Duodenal mucosa (tissue), 2 donors: ENCODE measurements around the gene JADE2.
"Not testable (repeated sequence)": the region's sequence is repeated elsewhere in the genome, so short reads cannot be mapped to it uniquely, and the experiment has no call there.

Experiments used
- H3K27ac ChIP-seq: one replicate; pipeline ENCODE4 v1.7.0; 2013; ENCODE audit warnings: low read depth, low read length
- H3K27me3 ChIP-seq, 2 donors: one replicate each; pipeline ENCODE4 v1.7.0; 2013; ENCODE audit warnings: low read length in 2 of 2, control low read depth in 1 of 2; ENCODE audit not compliant: insufficient read depth in 2 of 2, control insufficient read depth in 1 of 2
- H3K36me3 ChIP-seq, 2 donors: one replicate each; pipeline ENCODE4 v1.7.0; 2013; ENCODE audit warnings: low read length in 2 of 2, control low read depth in 1 of 2; ENCODE audit not compliant: insufficient read depth in 2 of 2, control insufficient read depth in 1 of 2
- H3K4me1 ChIP-seq, 2 donors: one replicate each; pipeline ENCODE4 v1.7.0; 2013; ENCODE audit warnings: low read length in 2 of 2, control low read depth in 1 of 2; ENCODE audit not compliant: insufficient read depth in 2 of 2, control insufficient read depth in 1 of 2
- H3K4me3 ChIP-seq, 2 donors: one replicate each; pipeline ENCODE4 v1.7.0; 2013; ENCODE audit warnings: low read length in 2 of 2, low read depth in 1 of 2
- H3K9ac ChIP-seq, 2 donors: one replicate each; pipeline ENCODE4 v1.7.0; 2013; ENCODE audit warnings: low read length in 2 of 2, low read depth in 1 of 2
- H3K9me3 ChIP-seq, 2 donors: one replicate each; pipeline ENCODE4 v1.7.0; 2013; ENCODE audit warnings: low read length in 2 of 2, control low read depth in 1 of 2; ENCODE audit not compliant: control insufficient read depth in 1 of 2

The JADE2 gene

DNA sequence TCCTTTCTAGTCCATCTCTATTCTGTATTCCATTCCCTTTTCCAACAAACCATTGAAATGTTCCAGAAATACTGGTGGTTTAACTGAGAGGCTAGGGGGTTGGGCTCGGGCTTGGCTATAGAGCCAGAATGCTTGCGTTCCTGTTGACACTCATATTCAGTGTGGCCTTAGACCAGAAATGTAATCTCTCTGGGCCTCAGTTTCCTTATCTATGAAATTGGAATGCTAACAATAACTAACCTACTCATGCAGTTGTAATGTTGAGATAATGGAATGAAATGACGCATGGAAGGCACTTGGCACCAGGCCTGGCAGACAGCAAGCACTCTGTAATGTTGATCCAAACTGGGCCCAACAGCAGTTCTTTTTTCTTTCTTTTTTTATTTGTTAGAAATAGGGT is 26.8 kb downstream of the JADE2 start:
- Histone ChIP-seq H3K36me3 (peaks cover 29 to 62% of the 10 kb centered on the region in 2 donors), H3K27ac (peak overlapping the region; percentile 35), H3K4me1 (peaks cover 46 to 48% of the 10 kb centered on the region in 2 donors)

DNA sequence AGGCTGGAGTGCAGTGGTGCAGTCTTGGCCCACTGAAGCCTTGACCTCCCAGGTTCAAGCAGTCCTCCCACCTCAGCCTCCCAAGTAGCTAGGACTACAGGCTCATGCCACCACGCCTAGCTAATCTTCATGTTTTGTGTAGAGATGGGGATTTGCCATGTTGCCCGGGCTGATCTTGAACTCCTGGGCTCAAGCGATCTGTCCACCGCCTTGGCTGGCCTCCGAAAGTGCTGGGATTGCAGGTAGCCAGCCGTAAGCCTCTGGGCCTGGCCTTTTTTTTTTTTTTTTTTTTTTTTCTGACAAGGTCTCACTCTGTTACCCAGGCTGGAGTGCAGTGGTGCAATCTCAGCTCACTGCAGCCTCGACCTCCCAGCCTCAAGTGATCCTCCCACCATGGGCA is 27.2 kb downstream of the JADE2 start:
- Histone ChIP-seq H3K36me3 (peaks cover 26 to 59% of the 10 kb centered on the region in 2 donors), H3K4me1 (peaks cover 44 to 45% of the 10 kb centered on the region in 2 donors)
- not testable (repeated sequence) for H3K4me3 ChIP-seq, H3K9ac ChIP-seq, H3K27ac ChIP-seq, H3K9me3 ChIP-seq, H3K27me3 ChIP-seq

More for the DNA sequence above, 26.8 kb downstream of the JADE2 start:
- Histone ChIP-seq H3K4me3 (no peak overlapping the region), H3K9me3 (no peaks in the 10 kb centered on the region), H3K27me3 (no peaks in the 10 kb centered on the region), H3K9ac (no peak overlapping the region)

DNA sequence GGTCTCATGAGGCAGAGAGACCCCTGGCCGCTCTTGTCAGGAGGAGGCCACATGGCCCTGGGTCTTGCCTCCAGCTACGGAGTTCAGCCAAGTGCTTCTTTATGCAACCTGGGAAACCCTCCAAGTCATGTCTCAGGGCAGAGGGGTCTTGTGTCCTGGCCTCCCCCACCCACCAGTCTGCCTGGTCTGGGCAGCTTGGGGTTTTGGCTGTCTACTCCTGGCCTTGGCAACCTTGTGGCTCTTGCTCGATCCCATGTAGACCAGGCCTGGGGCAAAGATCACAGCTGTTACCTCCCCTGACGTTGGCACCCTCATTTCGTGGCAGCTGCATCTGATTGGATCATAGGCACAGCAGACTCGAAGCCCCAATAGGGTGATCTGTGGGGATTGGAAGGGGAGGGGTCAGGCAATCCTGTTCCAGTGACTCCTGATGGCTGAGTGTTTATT is 28.4 kb downstream of the JADE2 start:
- no peak overlapping the region for H3K4me3 ChIP-seq
- no peaks in the 10 kb centered on the region for H3K27me3 ChIP-seq
- H3K36me3 ChIP-seq, result peaks cover 23 to 50% of the 10 kb centered on the region in 2 donors
- no peaks in the 10 kb centered on the region for H3K9me3 ChIP-seq
- H3K9ac ChIP-seq, result no peak overlapping the region
- peaks cover 33 to 38% of the 10 kb centered on the region in 2 donors for H3K4me1 ChIP-seq
- no peak overlapping the region for H3K27ac ChIP-seq

DNA sequence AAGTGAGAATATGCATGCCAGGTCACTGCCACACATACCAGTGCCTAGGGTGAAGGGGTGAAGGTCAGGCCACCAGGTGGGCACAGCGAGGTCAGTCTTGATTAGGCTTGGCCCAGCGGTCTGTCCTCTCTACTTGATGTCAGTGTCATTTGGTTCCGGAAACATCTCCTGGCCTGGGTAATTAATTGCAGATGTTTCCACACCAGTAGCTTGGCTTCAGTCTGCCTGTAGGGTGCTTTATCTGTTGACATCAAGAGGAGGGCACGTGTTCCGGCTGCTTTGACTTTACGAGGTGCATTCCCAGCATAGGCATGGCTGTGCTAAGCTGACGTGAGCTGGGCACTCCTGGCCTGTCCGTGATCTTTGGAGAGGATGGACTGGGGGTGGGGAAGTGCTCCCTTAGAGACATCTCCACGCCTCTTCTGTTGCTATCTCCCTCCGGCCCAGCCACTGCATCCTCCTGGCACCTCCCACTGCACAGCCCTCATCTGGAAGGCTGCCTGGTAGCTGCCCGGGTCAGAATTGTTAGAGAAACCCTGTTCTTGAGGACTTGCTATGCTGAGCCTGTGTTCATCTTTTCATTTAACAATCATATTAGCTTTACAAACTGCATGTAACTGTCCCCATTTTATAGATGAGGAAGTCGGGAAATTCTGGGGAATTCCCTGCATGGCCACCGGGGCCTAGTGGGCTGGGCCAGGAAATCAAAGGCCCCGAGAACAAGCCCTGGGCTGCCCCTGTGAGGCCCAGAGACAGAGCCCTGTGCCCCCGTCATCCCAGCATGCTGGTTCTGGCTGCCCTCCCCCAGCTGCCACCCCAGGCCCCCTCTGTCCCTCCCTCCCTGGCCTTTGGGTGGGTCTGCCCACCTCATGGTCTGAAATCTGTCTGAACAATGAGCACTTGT is 29.1 kb downstream of the JADE2 start:
- Histone ChIP-seq H3K27ac (peak overlapping the region; percentile 61), H3K4me1 (peaks cover 31 to 38% of the 10 kb centered on the region in 2 donors), H3K4me3 (no peak overlapping the region), H3K27me3 (no peaks in the 10 kb centered on the region), H3K9ac (peak overlapping the region in 1 of 2 donors; percentile 25), H3K36me3 (peaks cover 31 to 55% of the 10 kb centered on the region in 2 donors), H3K9me3 (no peaks in the 10 kb centered on the region)

DNA sequence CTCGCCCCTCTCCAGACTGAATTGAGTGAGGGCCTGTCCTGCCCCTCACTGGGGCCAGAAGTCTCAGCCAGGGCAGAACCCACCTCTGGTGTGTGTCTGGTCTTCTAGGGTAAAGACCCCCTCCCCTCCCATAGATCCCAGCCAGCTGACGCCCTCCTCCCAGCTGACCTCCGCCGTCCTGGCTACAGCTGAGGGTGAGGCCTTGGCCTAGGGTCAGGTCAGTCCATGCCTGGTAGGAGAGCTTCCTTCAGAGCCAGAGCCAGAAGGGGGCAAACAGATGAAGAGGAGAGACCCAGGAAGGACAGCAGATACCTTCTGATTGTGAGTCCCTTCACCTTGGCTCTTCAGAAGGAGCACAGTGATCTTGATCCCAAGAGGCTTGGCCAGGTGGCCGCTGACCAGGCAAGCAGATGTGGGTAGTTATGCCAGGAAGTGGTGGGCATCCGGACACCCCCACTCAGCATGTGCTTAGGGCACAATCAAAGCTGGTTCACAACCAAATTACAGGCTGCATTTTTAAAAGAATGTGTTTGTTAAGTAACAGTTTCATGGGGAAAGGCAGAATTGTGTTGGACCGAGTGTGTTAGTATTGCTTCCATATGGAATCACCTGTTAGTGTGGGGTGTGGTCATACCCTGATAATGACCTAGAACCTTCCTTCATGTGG is 29.9 kb downstream of the JADE2 start:
- H3K9ac ChIP-seq, result peak overlapping the region in 1 of 2 donors; percentile 25
- no peaks in the 10 kb centered on the region for H3K9me3 ChIP-seq
- peaks cover 31 to 38% of the 10 kb centered on the region in 2 donors for H3K4me1 ChIP-seq
- no peaks in the 10 kb centered on the region for H3K27me3 ChIP-seq
- no peak overlapping the region for H3K4me3 ChIP-seq
- peak overlapping the region; percentile 61 for H3K27ac ChIP-seq
- H3K36me3 ChIP-seq, result peaks cover 35 to 58% of the 10 kb centered on the region in 2 donors

DNA sequence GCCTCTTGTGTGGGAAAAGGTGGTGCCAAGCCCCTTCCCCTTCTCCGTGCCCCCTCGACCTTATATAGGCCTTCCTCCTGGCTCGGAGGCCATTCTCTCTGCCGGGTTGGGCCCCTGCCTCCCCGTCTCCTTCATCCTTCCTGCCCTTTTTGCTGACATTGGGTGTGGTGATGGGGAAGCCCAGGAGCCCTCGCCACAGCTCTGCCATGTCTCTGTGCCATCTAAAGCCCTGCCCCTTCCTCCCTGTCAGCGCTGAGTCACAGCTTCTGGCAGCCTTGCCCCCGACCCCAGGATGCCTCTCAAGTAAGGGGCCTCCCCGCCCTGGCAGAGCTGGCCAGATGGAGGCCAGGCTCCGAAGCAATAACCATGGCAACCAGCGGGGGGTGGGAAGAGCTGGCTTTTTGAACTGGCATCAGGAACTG is 30.4 kb downstream of the JADE2 start:
- Histone ChIP-seq H3K36me3 (peaks cover 38 to 58% of the 10 kb centered on the region in 2 donors), H3K4me3 (no peak overlapping the region), H3K27ac (no peak overlapping the region), H3K4me1 (peaks cover 31 to 38% of the 10 kb centered on the region in 2 donors), H3K9ac (no peak overlapping the region), H3K9me3 (no peaks in the 10 kb centered on the region), H3K27me3 (no peaks in the 10 kb centered on the region)

DNA sequence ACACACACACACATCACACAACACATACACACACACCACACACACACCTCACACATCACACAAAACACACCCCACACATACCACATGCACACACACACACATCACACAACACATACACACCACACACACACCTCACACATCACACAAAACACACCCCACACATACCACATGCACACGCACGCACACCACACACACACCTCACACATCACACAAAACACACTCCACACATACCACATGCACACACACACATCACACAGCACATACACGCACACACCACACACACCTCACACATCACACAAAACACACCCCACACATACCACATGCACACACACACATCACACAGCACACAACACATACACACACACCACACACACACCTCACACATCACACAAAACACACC is 31.1 kb downstream of the JADE2 start:
- H3K27ac ChIP-seq, H3K4me3 ChIP-seq, H3K27me3 ChIP-seq, H3K9ac ChIP-seq, H3K9me3 ChIP-seq: not testable (repeated sequence)
- Histone ChIP-seq H3K36me3 (peaks cover 45 to 65% of the 10 kb centered on the region in 2 donors), H3K4me1 (peaks cover 31 to 37% of the 10 kb centered on the region in 2 donors)

DNA sequence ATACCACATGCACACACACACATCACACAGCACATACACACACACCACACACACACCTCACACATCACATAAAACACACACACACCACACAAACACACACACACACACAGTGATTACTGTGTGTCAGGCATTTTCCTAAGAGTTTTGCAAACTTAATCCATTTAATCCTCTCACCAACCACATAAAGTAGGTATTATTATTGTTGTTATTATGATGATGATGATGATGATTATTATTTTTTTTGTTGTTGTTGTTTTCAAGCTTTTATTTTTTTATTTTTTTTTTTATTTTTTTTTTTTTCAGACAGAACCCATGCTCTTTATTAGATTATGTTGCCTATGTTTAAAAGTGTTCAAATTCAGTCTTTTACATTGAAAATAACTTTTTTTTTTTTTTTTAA is 31.5 kb downstream of the JADE2 start:
- H3K4me3 ChIP-seq, result no peak overlapping the region
- H3K27ac ChIP-seq, result no peak overlapping the region
- H3K27me3 ChIP-seq, result no peaks in the 10 kb centered on the region
- no peaks in the 10 kb centered on the region for H3K9me3 ChIP-seq
- peaks cover 30 to 33% of the 10 kb centered on the region in 2 donors for H3K4me1 ChIP-seq
- H3K9ac ChIP-seq, result no peak overlapping the region
- H3K36me3 ChIP-seq, result peaks cover 47 to 66% of the 10 kb centered on the region in 2 donors

DNA sequence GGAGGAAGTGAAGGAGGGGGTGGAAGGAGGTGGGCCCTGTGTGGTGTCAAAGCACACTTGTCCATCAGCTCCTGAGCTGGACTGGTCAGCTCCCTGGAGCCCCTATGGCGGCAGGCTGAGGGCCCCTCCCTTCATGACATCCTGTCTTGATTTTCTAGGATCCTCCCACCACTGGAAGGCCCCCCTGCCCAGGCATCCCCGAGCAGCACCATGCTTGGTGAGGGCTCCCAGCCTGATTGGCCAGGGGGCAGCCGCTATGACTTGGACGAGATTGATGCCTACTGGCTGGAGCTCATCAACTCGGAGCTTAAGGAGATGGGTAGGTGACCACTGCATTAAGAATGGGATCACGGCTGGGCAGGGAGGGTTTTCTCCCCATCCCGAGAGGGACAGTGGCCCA is 34.2 kb downstream of the JADE2 start:
- Histone ChIP-seq H3K27ac (no peak overlapping the region), H3K27me3 (no peaks in the 10 kb centered on the region), H3K4me1 (peaks cover 15 to 16% of the 10 kb centered on the region in 2 donors), H3K4me3 (no peak overlapping the region), H3K36me3 (peaks cover 64 to 74% of the 10 kb centered on the region in 2 donors), H3K9ac (no peak overlapping the region), H3K9me3 (no peaks in the 10 kb centered on the region)

DNA sequence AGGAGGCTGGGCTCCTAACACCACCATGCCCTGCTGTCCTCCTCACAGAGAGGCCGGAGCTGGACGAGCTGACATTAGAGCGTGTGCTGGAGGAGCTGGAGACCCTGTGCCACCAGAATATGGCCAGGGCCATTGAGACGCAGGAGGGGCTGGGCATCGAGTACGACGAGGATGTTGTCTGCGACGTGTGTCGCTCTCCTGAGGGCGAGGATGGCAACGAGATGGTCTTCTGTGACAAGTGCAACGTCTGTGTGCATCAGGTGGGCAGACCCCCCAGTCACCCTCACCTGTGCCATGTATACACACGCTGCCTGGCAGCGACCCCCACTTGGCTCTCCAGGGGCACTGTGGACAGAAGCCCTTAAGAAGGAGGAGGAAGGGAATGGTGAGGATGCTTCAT is 35.2 kb downstream of the JADE2 start:
- H3K9ac ChIP-seq, result no peak overlapping the region
- no peaks in the 10 kb centered on the region for H3K27me3 ChIP-seq
- peaks cover 63 to 76% of the 10 kb centered on the region in 2 donors for H3K36me3 ChIP-seq
- no peak overlapping the region for H3K4me3 ChIP-seq
- peaks cover 5% of the 10 kb centered on the region in 2 donors for H3K4me1 ChIP-seq
- no peaks in the 10 kb centered on the region for H3K9me3 ChIP-seq
- no peak overlapping the region for H3K27ac ChIP-seq
